ENCODE results near the gene ERP29.
"Not testable (repeated sequence)": the region's sequence is repeated elsewhere in the genome, so short reads cannot be mapped to it uniquely, and the experiment has no call there.

The ERP29 gene

DNA sequence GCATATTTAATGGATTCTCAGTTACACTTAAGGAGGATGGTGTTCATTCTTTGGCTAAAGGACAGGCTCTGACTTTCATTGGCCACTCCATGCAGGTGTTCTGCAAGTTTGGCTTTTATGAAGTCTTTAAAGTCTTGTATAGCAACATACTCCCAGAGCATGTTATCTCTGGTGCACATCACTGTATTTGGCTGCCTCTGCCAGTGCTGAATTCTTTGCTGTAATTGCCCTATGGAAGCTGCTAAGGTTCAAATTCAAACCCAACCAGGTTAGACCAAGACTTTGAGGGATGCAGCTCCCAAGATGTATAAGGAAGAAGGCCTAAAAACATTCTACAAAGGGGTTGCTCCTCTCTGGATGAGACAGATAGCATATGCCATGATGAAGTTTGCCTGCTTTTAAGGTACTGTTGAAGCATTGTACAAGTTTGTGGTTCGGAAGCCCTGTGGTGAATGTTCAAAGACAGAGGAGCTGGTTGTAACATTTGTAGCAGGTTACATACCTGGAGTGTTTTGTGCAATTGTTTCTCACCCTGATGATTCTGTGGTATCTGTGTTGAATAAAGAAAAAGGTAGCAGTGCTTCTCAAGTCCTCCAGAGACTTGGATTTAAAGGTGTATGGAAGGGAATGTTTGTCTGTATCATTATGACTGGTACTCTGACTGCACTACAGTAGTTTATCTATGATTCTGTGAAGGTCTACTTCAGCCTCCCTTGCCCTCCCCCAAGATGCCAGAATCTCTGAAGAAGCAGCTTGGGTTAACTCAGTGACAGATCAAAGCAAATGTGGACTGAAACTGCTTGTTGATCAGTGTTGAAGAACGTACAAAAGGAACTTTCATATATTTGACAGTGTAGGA is 19.7 kb upstream of the ERP29 start:
- DNase-seq (ENCODE audit: low read depth): no peak
- H3K4me3 ChIP-seq (ENCODE audit: low read depth, low read length): no peak overlapping the region; the same call in 1 of the 2 replicates

DNA sequence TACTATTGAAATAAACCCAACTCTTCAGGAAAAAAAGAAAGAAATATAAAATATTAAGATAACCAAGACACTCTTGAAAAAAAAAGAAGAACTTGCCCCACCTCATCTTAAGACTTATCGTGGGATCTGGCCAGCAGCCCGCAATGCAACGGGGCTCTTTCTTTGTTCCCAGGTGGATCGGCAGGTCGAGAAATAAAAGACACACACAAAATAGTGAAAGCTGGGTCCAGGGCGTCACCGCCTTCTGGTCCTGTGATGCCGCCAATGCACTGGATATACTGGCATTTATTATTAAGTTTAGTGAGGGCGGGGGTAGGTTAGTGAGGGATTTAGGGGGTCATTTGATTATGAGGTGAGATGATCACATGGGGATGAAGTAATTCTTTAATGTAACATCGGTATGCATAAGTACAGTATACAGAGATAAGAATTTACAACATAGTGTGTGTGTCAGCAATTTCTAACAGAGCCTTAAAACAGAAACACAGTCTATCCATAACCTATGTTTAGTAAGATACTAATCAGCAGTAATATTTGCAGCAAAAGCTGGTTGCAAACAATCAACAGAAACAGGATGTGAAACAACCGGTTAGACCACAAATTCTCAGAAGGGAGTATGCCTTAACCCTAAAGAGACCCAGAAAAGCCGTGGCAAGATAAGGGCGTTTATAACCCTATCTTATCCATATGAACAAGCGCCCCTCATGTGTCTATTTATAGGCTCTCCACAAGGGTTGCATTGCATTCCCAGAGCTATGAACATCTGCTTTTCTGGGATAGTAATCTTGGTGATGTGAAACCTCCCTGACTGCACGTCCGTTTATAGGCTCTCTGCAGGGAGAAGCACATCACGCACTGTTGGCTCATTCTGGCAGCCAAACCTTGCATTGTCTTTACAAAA is 18.8 kb upstream of the ERP29 start:
- DNase-seq (ENCODE audit: low read depth): peak; percentile 59
- peak overlapping the region; percentile 41 for H3K4me3 ChIP-seq (ENCODE audit: low read depth, low read length)

More for the DNA sequence above, 19.7 kb upstream of the ERP29 start:
- TF ChIP-seq, protein P1, sequence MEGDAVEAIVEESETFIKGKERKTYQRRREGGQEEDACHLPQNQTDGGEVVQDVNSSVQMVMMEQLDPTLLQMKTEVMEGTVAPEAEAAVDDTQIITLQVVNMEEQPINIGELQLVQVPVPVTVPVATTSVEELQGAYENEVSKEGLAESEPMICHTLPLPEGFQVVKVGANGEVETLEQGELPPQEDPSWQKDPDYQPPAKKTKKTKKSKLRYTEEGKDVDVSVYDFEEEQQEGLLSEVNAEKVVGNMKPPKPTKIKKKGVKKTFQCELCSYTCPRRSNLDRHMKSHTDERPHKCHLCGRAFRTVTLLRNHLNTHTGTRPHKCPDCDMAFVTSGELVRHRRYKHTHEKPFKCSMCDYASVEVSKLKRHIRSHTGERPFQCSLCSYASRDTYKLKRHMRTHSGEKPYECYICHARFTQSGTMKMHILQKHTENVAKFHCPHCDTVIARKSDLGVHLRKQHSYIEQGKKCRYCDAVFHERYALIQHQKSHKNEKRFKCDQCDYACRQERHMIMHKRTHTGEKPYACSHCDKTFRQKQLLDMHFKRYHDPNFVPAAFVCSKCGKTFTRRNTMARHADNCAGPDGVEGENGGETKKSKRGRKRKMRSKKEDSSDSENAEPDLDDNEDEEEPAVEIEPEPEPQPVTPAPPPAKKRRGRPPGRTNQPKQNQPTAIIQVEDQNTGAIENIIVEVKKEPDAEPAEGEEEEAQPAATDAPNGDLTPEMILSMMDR (IDR thresholded peaks at IDR 0.05; ENCODE audit: low read depth, low read length, missing control alignments): no peak

DNA sequence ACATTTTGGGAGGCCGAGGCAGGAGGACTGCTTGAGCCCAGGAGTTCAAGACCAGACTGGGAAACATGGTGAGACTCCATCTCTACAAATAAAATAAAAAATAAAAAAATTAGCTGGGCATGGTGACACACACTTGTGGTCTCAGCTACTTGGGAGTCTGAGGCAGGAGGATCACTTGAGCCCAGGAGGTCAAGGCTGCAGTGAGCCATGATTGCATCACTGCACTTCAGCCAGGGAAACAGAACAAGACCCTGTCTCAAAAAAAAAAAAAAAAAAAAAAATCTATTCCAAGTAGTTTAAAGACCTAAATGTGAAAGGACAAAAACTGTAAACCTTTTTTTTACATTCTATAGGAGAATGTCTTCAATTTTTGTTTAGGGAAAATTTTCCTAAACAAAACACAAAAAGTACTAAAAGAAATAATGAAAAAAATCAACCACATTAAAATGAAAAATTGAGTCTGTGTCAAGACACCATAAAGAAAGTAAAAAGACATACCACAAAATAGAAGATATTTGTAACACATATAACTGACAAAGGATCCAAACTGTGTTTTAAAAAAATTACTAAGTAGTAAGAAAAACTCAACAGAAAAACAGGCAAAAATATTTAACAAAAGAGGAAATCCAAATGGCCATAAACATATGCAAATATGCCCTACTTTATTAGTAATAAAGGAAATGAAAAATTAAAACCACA is 17.3 kb upstream of the ERP29 start:
- H3K4me3 ChIP-seq (ENCODE audit: low read depth, low read length): no peak overlapping the region
- DNase-seq (ENCODE audit: low read depth): no peak
- TF ChIP-seq, protein P1 (IDR thresholded peaks at IDR 0.05; ENCODE audit: low read depth, low read length, missing control alignments): no peak

DNA sequence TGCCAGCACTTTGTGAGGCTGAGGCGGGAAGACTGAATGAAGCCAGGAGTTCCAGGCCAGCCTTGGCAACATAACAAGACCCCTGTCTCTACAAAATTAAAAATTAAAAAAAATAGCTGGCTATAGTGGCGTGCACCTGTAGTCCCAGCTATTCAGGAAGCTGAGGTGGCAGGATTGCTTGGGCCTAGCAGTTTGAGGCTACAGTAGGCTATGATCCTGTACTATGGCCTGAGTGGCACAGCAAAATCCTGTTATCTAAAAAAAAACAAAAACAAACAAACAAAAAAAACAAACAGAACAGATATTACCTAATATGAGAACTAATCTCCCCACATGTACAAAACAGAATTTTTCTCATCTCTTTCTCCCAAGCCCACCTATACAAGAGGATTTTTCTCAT is 15.9 kb upstream of the ERP29 start:
- H3K4me3 ChIP-seq (ENCODE audit: low read depth, low read length): no peak overlapping the region
- TF ChIP-seq, protein P1 (IDR thresholded peaks at IDR 0.05; ENCODE audit: low read depth, low read length, missing control alignments): no peak
- DNase-seq (ENCODE audit: low read depth): no peak

DNA sequence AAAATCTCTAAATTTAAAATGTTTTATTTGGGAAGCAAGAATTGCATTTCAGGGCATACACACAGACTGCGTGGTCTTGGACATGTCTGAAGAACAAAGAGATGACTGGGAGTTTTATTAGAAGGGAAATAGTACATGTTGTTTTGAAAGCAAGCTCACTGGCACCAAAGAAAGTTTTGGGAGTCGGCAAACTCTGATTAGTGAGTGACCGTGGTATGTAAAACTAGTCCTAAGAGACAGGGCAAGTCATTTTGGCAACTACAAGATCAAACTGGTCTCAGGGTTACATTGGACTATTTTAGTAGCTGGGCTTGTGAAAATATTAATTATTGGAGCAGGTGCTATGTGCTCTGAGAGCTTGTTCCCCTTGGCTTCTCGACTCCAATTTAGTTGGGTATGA is 15.2 kb upstream of the ERP29 start:
- H3K4me3 ChIP-seq (ENCODE audit: low read depth, low read length): no peak overlapping the region
- TF ChIP-seq, protein P1 (IDR thresholded peaks at IDR 0.05; ENCODE audit: low read depth, low read length, missing control alignments): no peak
- no peak for DNase-seq (ENCODE audit: low read depth)

DNA sequence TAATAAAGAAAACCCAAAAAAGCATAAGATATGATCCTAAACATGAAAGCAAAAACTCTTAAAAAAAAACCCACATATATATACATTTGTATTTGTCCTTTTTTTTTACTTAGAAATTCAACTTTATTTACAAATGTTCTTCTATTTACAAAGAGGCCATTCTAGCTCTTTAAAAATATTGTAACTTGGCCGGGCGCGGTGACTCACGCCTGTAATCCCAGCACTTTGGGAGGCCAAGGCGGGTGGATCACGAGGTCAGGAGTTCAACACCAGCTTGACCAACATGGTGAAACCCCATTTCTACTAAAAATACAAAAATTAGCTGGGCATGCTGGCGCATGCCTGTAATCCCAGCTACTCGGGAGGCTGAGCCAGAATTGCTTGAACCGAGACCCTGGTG is 14.1 kb upstream of the ERP29 start:
- DNase-seq (ENCODE audit: low read depth); H3K4me3 ChIP-seq (ENCODE audit: low read depth, low read length): not testable (repeated sequence)

DNA sequence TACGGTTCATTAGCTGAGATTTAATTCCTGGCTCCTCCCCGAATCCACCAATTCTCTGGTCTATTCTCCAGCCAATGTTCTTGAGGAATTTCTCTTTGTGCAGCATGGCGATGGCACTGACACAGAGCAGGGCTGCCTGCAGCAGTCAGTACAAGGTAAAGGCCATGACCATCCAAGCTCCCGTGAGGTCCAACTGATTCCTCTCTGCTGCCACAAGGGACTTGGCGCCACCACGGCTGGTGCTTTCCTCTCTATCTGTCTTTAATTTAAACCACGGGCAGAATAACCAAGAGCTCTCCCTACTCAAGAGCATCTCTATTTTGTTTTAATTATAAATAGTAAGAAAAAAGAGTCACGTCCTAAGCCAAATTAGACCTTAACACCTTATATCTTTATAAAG is 12.4 kb upstream of the ERP29 start:
- no peak overlapping the region for H3K4me3 ChIP-seq (ENCODE audit: low read depth, low read length)
- DNase-seq (ENCODE audit: low read depth): no peak
- TF ChIP-seq, protein P1 (IDR thresholded peaks at IDR 0.05; ENCODE audit: low read depth, low read length, missing control alignments): no peak

Data from GM12864 (cell line).